ENCODE data around the gene CDH10. TPM values are rescaled to one million over a fixed set of nuclear protein-coding genes. Genes with fewer than 3 reads are reported as not detected.

The CDH10 gene
- total and polyA plus RNA-seq, 9 of the 15 experiments (the other 6 are each of a cell fraction or from before 2014, with no cell fraction given), result not detected

DNA sequence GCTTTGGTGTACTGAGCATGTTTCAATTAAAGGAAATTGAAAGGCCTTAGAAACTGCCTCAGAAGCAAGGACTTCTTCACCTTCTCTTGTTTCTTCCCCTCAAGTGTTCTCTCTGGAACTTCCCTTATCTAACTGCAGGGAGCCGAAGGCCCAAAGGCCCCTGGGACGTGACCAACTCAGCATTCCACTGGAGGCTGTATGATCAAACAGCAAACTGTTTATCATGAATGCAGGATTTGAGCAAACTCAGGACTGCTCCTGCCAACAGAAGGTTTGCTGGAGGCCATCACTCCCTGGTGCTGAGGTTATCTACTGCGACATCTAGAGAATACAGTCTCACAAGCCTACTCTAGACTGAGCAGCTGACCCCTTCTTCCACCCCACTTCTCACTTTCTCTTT is 4.8 kb upstream of the CDH10 start:
- H3K4me1 ChIP-seq (replicated peaks in 1 of 2; ENCODE audit: control insufficient read depth in 2 of 2, insufficient read depth in 2 of 2, low read length in 2 of 2), result no peaks in the 10 kb centered on the region
- no peaks in the 10 kb centered on the region for H3K9me1 ChIP-seq (ENCODE audit: control insufficient read depth, insufficient read depth, low read length)
- in situ Hi-C loops (cut with MboI) (no loop called here), intact Hi-C loops (cut with micrococcal nuclease) (no loop called here)
- DNase-seq (ENCODE audit: extremely low read depth in 1 of 4, low spot score in 3 of 4), result no peak
- no peak overlapping the region for H3K9ac ChIP-seq (ENCODE audit: insufficient read depth in 1 of 2, low read depth in 2 of 2, low read length in 2 of 2)
- H3K79me2 ChIP-seq (ENCODE audit: control insufficient read depth, insufficient read depth, low read length), result no peaks in the 10 kb centered on the region
- BruUV-seq (replicated peaks), result no TSS peak
- H3K27ac ChIP-seq (ENCODE audit: extremely low read depth, low read depth, low read length), result no peak overlapping the region
- no peak for ATAC-seq
- WGBS (ENCODE audit: insufficient coverage, low coverage, missing lambda C conversion rate), result 0% methylated on average over 3 of the region's 3 CpGs
- POLR2A ChIA-PET, result no interaction called here
- CTCF ChIA-PET (ENCODE audit: low intra/inter-chr PET ratio), result no interaction called here
- FAIRE-seq, result no peak
- H3K27me3 ChIP-seq (ENCODE audit: control insufficient read depth in 2 of 2, insufficient read depth in 2 of 2, low read length in 2 of 2), result no peaks in the 10 kb centered on the region
- TF ChIP-seq, protein P1, sequence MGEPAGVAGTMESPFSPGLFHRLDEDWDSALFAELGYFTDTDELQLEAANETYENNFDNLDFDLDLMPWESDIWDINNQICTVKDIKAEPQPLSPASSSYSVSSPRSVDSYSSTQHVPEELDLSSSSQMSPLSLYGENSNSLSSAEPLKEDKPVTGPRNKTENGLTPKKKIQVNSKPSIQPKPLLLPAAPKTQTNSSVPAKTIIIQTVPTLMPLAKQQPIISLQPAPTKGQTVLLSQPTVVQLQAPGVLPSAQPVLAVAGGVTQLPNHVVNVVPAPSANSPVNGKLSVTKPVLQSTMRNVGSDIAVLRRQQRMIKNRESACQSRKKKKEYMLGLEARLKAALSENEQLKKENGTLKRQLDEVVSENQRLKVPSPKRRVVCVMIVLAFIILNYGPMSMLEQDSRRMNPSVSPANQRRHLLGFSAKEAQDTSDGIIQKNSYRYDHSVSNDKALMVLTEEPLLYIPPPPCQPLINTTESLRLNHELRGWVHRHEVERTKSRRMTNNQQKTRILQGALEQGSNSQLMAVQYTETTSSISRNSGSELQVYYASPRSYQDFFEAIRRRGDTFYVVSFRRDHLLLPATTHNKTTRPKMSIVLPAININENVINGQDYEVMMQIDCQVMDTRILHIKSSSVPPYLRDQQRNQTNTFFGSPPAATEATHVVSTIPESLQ (CRISPR knock-in tag; IDR thresholded peaks at IDR 0.05), result no peak
- no peak for TF ChIP-seq HDAC3 (IDR thresholded peaks at IDR 0.05; ENCODE audit: borderline replicate concordance, partially characterized antibody)
- TF ChIP-seq ZC3H8 (IDR thresholded peaks at IDR 0.05), result no peak
- TF ChIP-seq, protein P2, sequence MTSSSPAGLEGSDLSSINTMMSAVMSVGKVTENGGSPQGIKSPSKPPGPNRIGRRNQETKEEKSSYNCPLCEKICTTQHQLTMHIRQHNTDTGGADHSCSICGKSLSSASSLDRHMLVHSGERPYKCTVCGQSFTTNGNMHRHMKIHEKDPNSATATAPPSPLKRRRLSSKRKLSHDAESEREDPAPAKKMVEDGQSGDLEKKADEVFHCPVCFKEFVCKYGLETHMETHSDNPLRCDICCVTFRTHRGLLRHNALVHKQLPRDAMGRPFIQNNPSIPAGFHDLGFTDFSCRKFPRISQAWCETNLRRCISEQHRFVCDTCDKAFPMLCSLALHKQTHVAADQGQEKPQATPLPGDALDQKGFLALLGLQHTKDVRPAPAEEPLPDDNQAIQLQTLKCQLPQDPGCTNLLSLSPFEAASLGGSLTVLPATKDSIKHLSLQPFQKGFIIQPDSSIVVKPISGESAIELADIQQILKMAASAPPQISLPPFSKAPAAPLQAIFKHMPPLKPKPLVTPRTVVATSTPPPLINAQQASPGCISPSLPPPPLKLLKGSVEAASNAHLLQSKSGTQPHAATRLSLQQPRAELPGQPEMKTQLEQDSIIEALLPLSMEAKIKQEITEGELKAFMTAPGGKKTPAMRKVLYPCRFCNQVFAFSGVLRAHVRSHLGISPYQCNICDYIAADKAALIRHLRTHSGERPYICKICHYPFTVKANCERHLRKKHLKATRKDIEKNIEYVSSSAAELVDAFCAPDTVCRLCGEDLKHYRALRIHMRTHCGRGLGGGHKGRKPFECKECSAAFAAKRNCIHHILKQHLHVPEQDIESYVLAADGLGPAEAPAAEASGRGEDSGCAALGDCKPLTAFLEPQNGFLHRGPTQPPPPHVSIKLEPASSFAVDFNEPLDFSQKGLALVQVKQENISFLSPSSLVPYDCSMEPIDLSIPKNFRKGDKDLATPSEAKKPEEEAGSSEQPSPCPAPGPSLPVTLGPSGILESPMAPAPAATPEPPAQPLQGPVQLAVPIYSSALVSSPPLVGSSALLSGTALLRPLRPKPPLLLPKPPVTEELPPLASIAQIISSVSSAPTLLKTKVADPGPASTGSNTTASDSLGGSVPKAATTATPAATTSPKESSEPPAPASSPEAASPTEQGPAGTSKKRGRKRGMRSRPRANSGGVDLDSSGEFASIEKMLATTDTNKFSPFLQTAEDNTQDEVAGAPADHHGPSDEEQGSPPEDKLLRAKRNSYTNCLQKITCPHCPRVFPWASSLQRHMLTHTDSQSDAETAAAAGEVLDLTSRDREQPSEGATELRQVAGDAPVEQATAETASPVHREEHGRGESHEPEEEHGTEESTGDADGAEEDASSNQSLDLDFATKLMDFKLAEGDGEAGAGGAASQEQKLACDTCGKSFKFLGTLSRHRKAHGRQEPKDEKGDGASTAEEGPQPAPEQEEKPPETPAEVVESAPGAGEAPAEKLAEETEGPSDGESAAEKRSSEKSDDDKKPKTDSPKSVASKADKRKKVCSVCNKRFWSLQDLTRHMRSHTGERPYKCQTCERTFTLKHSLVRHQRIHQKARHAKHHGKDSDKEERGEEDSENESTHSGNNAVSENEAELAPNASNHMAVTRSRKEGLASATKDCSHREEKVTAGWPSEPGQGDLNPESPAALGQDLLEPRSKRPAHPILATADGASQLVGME (CRISPR knock-in tag; IDR thresholded peaks at IDR 0.05), result no peak
- no peak for TF ChIP-seq HDAC2 (IDR thresholded peaks at IDR 0.05)
- TF ChIP-seq FIP1L1 (IDR thresholded peaks at IDR 0.05; ENCODE audit: low read depth, low read length, poor library complexity, severe bottlenecking), result no peak
- TF ChIP-seq RBBP5 (IDR thresholded peaks at IDR 0.05; ENCODE audit: borderline replicate concordance, insufficient read depth, low read length, poor library complexity, severe bottlenecking), result no peak
- no peak for TF ChIP-seq ZNF311 (CRISPR knock-in tag; IDR thresholded peaks at IDR 0.05)
- no peak for TF ChIP-seq BRD4 (IDR thresholded peaks at IDR 0.05)
- TF ChIP-seq BCOR (IDR thresholded peaks at IDR 0.05), result no peak
- TF ChIP-seq, protein P3, sequence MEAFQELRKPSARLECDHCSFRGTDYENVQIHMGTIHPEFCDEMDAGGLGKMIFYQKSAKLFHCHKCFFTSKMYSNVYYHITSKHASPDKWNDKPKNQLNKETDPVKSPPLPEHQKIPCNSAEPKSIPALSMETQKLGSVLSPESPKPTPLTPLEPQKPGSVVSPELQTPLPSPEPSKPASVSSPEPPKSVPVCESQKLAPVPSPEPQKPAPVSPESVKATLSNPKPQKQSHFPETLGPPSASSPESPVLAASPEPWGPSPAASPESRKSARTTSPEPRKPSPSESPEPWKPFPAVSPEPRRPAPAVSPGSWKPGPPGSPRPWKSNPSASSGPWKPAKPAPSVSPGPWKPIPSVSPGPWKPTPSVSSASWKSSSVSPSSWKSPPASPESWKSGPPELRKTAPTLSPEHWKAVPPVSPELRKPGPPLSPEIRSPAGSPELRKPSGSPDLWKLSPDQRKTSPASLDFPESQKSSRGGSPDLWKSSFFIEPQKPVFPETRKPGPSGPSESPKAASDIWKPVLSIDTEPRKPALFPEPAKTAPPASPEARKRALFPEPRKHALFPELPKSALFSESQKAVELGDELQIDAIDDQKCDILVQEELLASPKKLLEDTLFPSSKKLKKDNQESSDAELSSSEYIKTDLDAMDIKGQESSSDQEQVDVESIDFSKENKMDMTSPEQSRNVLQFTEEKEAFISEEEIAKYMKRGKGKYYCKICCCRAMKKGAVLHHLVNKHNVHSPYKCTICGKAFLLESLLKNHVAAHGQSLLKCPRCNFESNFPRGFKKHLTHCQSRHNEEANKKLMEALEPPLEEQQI (IDR thresholded peaks at IDR 0.05), result no peak
- TF ChIP-seq ZNF239 (CRISPR knock-in tag; IDR thresholded peaks at IDR 0.05), result no peak
- peaks cover 3% of the 10 kb centered on the region; the same call in 1 of the 2 replicates for H3K9me3 ChIP-seq (replicated peaks; ENCODE audit: control insufficient read depth, insufficient read depth, low read depth, low read length)
- no peak overlapping the region for H2AFZ ChIP-seq (ENCODE audit: low read depth, low read length)
- H3K4me3 ChIP-seq, result no peak overlapping the region
- H3K4me2 ChIP-seq (ENCODE audit: insufficient read depth, low read length), result no peak overlapping the region
- H3K36me3 ChIP-seq (ENCODE audit: control insufficient read depth, insufficient read depth, low read length), result no peaks in the 10 kb centered on the region
- no peaks in the 10 kb centered on the region for H4K20me1 ChIP-seq (replicated peaks; ENCODE audit: control insufficient read depth, insufficient read depth, low read length)

Data from K562 (cell line).